DOHH2 (cell line): Measurements from ENCODE around the gene COPZ1.

ENCODE experiments used
- H3F3A ChIP-seq: fragments of 200-600 bp; sonication (generic), shearing (Covaris generic); 2 replicates; pipeline ENCODE4 v1.6.0; 2016; ENCODE audit warnings: antibody characterized with exemption, mild to moderate bottlenecking; ENCODE audit not compliant: control insufficient read depth, insufficient read depth
- H3K27ac ChIP-seq: fragments of 200-600 bp; sonication (generic); 2 replicates; pipeline ENCODE4 v1.5.1; 2014; ENCODE audit warnings: low read depth, mild to moderate bottlenecking, low read length, moderate library complexity
- H3K27me3 ChIP-seq: fragments of 200-600 bp; sonication (generic); 2 replicates; pipeline ENCODE4 v1.6.1; 2014; ENCODE audit warnings: mild to moderate bottlenecking, low read length, mixed read lengths; ENCODE audit not compliant: control insufficient read depth
- H3K36me3 ChIP-seq: fragments of 200-600 bp; sonication (generic); 2 replicates; pipeline ENCODE4 v1.6.1; 2014; ENCODE audit warnings: mild to moderate bottlenecking, low read length, moderate library complexity, mixed read lengths; ENCODE audit not compliant: control insufficient read depth
- H3K4me1 ChIP-seq: fragments of 200-600 bp; sonication (generic); 2 replicates; pipeline ENCODE4 v1.6.1; 2014; ENCODE audit warnings: mild to moderate bottlenecking, low read length, mixed read lengths; ENCODE audit not compliant: control insufficient read depth
- H3K4me2 ChIP-seq: fragments of 200-600 bp; sonication (generic); 2 replicates; pipeline ENCODE4 v1.6.0; 2014; ENCODE audit warnings: mild to moderate bottlenecking, low read length, moderate library complexity
- H3K4me3 ChIP-seq: fragments of 200-600 bp; sonication (generic); 2 replicates; pipeline ENCODE4 v1.5.1; 2014; ENCODE audit warnings: mild to moderate bottlenecking, low read length, mixed read lengths
- H3K79me2 ChIP-seq: fragments of 200-600 bp; sonication (generic); 2 replicates; pipeline ENCODE4 v1.6.1; 2014; ENCODE audit warnings: mild to moderate bottlenecking, low read length, mixed read lengths; ENCODE audit not compliant: control insufficient read depth
- H3K9me2 ChIP-seq: fragments of 200-600 bp; sonication (generic); replicated peaks from 2 replicates; pipeline ENCODE4 v1.6.1; 2014; ENCODE audit warnings: mild to moderate bottlenecking, low read length, mixed read lengths; ENCODE audit not compliant: control insufficient read depth
- H3K9me3 ChIP-seq: fragments of 200-600 bp; sonication (generic); 2 replicates; pipeline ENCODE4 v1.6.1; 2014; ENCODE audit warnings: antibody characterized with exemption, low read length, mixed read lengths; ENCODE audit not compliant: control insufficient read depth, insufficient read depth
- H4K20me1 ChIP-seq: fragments of 200-600 bp; sonication (generic); 2 replicates; pipeline ENCODE4 v1.6.0; 2014; ENCODE audit warnings: low read depth, mild to moderate bottlenecking, antibody characterized with exemption, low read length, moderate library complexity; ENCODE audit not compliant: control insufficient read depth, insufficient read depth
- EZH2phosphoT487 ChIP-seq: fragments of 200-600 bp; sonication (generic); IDR thresholded peaks from 2 replicates; pipeline ENCODE4 v1.6.1; 2017; ENCODE audit warnings: borderline replicate concordance, mild to moderate bottlenecking, antibody characterized with exemption, low read length, moderate library complexity, mixed read lengths
- TF ChIP-seq, protein P1 (sequence below): fragments of 200-600 bp; sonication (generic); IDR thresholded peaks from one replicate; pipeline ENCODE4 v1.5.1; 2014; ENCODE audit warnings: antibody characterized with exemption, mild to moderate bottlenecking, low read depth, low read length; ENCODE audit not compliant: poor library complexity, severe bottlenecking

Gene COPZ1

GRCh38 chr12:54328595-54329337 is 3.8 kb downstream of the COPZ1 start:
- H3K27ac ChIP-seq, result no peak overlapping the region
- TF ChIP-seq, protein P1, sequence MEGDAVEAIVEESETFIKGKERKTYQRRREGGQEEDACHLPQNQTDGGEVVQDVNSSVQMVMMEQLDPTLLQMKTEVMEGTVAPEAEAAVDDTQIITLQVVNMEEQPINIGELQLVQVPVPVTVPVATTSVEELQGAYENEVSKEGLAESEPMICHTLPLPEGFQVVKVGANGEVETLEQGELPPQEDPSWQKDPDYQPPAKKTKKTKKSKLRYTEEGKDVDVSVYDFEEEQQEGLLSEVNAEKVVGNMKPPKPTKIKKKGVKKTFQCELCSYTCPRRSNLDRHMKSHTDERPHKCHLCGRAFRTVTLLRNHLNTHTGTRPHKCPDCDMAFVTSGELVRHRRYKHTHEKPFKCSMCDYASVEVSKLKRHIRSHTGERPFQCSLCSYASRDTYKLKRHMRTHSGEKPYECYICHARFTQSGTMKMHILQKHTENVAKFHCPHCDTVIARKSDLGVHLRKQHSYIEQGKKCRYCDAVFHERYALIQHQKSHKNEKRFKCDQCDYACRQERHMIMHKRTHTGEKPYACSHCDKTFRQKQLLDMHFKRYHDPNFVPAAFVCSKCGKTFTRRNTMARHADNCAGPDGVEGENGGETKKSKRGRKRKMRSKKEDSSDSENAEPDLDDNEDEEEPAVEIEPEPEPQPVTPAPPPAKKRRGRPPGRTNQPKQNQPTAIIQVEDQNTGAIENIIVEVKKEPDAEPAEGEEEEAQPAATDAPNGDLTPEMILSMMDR, result no peak
- TF ChIP-seq EZH2phosphoT487, result no peak
- H3F3A ChIP-seq, result no peaks in the 10 kb centered on the region
- peaks cover 30% of the 10 kb centered on the region for H3K79me2 ChIP-seq
- H3K9me3 ChIP-seq, result no peaks in the 10 kb centered on the region
- no peaks in the 10 kb centered on the region for H3K9me2 ChIP-seq
- H3K4me3 ChIP-seq, result no peak overlapping the region
- H3K27me3 ChIP-seq, result no peaks in the 10 kb centered on the region
- H4K20me1 ChIP-seq, result no peaks in the 10 kb centered on the region
- no peak overlapping the region for H3K4me2 ChIP-seq
- H3K4me1 ChIP-seq, result peaks cover 11% of the 10 kb centered on the region
- H3K36me3 ChIP-seq, result peaks cover 9% of the 10 kb centered on the region

GRCh38 chr12:54329759-54330158 is 4.8 kb downstream of the COPZ1 start:
- H3K4me3 ChIP-seq, result no peak overlapping the region
- H3K4me1 ChIP-seq, result peaks cover 5% of the 10 kb centered on the region
- H3K27ac ChIP-seq, result no peak overlapping the region
- no peaks in the 10 kb centered on the region for H4K20me1 ChIP-seq
- H3K36me3 ChIP-seq, result peaks cover 9% of the 10 kb centered on the region
- no peaks in the 10 kb centered on the region for H3K9me2 ChIP-seq
- H3K9me3 ChIP-seq, result no peaks in the 10 kb centered on the region
- no peaks in the 10 kb centered on the region for H3F3A ChIP-seq
- H3K79me2 ChIP-seq, result peaks cover 30% of the 10 kb centered on the region
- TF ChIP-seq, protein P1, result no peak
- H3K4me2 ChIP-seq, result no peak overlapping the region
- H3K27me3 ChIP-seq, result no peaks in the 10 kb centered on the region

DNA sequence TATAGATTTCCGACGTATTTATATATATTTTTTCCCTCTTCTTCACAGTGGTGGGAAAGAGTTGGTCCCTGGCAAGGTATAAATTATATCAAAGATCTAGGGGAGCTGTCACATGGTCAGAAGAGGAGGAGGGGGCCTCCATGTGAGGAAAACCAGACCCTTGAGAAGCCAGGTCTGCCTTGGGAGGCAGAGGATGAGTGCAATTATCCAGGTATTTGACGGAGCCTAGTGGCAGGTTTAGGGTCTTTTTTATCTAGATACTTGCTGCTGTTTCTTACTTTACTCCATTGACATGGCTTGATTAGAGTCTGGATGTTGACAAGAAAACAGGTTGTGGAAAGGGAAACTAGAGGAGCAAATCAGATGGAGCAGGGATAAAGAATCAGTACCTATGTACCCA is 5.5 kb downstream of the COPZ1 start:
- Histone ChIP-seq H3F3A (no peaks in the 10 kb centered on the region), H3K9me2 (no peaks in the 10 kb centered on the region), H3K27ac (no peak overlapping the region), H3K4me1 (peaks cover 12% of the 10 kb centered on the region), H3K4me2 (no peak overlapping the region), H4K20me1 (no peaks in the 10 kb centered on the region), H3K36me3 (peaks cover 9% of the 10 kb centered on the region), H3K79me2 (peaks cover 25% of the 10 kb centered on the region), H3K27me3 (no peaks in the 10 kb centered on the region), H3K9me3 (no peaks in the 10 kb centered on the region), H3K4me3 (no peak overlapping the region)
- TF ChIP-seq EZH2phosphoT487, result no peak
- TF ChIP-seq, protein P1, result no peak
